Left forelimb (tissue), 1 donor: ENCODE data around the gene GET3.
"Not testable (repeated sequence)": the region's sequence is repeated elsewhere in the genome, so short reads cannot be mapped to it uniquely, and the experiment has no call there.

Experiments
- DNase-seq: peaks from one replicate; pipeline ENCODE4 v3.0.0-alpha.2; 2018; ENCODE audit warnings: low spot score

Gene GET3

DNA sequence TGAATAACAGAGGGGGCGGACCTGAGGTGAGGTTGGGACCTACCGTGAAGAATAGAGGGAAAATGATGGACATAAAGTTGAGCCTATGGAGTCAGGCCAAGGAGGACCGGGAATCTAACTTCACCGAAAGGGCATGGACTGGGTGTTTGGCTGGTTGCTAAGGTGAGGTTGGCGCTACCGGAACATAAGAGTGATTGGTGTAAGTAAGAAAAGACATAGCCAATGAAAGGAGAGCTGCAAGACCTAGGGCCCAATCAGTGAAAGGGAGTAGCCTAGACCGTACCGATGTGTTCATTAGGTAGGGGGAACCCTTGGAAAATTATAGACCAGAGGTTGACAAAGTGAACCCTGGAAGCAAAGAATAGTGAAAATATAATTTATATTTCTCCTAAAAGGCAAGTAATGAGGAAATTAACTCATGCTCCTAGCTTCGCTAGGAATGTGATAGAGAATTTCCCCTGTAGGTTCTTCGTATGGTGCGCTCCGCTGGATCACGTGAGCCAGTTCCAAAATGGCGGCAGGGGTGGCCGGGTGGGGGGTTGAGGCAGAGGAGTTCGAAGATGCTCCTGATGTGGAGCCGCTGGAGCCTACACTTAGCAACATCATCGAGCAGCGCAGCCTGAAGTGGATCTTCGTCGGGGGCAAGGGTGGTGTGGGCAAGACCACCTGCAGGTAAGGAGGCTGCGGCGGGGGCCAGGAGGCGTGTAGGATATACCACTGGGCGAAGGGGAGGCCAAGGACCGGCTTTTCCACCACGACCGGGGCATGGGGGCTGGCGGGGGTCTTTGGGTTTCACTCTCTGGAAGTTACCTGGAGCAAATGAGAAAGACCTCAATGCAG is at the start of gene GET3:
GET3 (plus strand) TSS at position 503 of the 840 bp plus-strand sequence; CDS start at position 512, 9 bp downstream.
- peak; percentile 89 for DNase-seq

DNA sequence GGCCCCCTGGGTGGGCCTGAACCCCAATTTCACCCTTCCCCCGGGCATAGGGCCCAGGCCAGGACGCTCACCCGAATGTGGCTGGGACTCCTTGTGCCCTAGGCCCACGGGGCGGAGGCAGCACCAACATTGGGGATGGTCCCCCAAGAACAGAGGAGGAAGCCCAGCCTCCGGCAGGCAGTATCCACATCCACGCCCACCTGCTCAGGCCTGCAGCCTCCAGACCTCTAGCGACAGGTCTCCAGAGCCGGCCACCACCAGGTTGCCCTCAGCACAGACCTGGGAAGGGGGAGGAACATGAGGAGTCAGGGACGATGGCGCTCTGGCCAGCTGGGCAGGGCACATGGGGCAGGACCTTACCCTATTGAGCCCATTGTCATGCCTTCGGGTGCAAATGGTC is 48.3 kb upstream of the GET3 start:
- no peak for DNase-seq

DNA sequence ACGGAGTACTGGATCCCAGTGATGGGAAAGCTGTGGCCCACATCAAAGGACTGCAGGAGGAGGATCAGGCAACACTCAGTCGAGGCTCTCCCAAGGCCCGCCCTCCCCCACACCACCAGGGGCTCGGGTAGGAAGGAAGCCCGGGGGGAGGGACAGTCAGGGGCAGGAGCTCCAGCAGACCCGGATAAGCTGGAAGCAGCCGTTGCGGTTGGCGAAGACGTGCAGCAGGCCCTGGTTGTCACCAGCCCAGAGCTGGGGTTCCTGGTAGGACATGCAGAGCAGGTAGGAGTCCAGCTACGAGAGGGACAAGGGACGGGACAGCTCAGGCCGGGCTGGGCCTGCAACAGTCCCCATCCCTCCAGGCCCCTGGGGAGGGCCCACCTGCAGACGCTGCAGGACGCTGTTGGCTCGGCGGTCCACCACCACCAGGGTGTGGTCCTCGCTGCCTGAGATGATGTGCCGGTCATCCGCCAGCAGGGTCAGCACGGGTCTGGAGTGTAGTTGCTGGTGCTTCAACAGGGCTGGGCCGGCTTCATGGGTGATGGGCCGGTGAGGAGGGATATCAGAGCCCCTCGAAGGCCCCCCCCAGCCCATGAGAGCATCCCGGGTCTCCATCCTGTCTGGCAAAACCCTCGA is 47.6 kb upstream of the GET3 start:
- DNase-seq = no peak

DNA sequence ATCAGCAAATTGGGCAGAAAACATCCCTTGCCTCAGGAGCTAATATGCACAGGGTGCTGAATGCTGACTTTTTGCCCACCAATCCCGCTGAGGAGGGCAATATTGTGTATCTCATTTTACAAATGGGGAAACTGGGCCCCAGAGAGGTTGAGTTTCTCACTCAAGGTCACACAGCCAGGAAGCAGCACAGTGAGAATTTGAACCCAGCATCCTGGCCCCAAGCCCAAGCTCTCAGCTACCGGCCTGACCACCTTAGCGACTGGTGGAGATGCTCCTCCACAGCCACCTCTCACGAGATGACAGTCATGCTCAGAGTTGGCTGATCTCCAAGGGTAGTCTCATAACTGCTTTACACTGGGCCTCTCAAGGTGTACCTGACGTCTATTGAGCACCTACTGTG is 44.3 kb upstream of the GET3 start:
- no peak for DNase-seq

DNA sequence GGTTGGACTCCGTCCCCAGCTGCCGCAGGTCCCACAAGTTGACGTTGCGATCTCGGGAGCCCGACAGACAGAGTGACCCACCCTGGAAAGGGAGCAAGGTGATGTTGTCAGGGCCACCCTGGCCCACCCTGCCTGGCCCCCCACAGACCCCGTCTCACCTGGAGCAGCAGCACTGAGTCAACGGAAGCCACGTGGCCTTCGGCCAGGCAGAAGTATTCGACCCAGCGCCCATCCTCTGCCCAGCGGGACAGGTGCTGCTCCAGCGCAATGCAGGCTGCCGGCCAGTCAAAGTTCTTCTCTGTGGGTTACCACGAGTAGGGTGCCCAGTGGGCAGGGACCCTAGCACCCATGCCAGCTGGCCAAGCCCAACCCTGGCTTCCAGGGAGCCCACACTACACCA is 42.7 kb upstream of the GET3 start:
- no peak for DNase-seq

DNA sequence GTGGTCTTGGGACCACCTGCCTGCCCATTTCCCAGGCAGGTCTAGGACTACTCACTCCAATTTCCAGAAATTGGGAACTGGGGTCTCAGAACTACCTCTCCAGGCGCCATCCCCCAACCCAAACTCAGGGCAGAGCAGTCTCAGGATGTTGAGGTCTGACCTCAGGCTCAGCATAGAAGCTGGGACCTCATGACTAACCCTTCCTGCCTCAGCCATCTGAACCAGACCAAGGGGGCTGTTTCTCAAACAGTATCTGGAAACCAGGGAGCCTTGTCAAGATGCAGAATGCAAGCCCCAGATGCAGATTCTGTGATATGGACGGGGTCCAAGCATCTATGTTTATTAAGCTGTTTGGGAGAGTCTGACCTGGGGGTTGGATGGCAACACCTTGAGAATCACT is 42.2 kb upstream of the GET3 start:
- DNase-seq = no peak

DNA sequence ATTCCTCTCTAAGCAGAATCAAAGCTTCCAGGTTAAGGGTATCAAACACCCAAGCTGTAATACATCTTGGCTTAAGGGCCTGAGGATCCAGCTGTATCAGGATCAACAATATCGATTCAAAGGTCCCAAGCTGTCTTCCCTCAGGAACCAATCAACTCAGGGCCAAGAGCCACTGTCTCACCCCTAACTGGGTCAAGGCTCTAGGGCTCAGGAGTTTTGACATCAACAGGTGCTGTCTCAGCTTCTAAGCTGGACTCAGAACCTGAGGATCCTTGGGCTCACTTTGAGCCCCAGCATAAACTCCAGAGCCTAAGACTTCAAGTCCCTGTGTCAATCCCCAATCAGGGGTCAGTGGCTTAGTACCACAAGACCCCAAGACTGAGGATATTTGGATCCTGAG is 41.8 kb upstream of the GET3 start:
- DNase-seq = no peak

DNA sequence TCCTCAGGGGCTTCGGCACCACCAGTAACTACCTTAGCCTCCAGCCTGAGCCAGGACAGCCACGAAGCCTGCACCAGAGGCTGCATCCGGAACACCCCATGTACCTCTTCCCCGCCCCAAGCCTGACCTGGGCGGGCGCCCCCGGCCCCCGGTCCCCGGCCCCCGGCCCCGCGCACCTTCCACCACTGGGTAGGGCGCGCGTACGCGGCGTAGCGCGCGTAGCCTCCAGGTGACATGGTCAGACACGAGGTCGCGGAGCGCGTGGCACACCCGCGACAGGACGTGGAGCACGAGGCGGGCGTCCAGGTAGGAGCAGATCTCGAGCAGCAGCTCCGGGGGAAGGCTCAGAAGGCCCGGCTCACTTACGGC is 41.3 kb upstream of the GET3 start:
- DNase-seq = no peak

DNA sequence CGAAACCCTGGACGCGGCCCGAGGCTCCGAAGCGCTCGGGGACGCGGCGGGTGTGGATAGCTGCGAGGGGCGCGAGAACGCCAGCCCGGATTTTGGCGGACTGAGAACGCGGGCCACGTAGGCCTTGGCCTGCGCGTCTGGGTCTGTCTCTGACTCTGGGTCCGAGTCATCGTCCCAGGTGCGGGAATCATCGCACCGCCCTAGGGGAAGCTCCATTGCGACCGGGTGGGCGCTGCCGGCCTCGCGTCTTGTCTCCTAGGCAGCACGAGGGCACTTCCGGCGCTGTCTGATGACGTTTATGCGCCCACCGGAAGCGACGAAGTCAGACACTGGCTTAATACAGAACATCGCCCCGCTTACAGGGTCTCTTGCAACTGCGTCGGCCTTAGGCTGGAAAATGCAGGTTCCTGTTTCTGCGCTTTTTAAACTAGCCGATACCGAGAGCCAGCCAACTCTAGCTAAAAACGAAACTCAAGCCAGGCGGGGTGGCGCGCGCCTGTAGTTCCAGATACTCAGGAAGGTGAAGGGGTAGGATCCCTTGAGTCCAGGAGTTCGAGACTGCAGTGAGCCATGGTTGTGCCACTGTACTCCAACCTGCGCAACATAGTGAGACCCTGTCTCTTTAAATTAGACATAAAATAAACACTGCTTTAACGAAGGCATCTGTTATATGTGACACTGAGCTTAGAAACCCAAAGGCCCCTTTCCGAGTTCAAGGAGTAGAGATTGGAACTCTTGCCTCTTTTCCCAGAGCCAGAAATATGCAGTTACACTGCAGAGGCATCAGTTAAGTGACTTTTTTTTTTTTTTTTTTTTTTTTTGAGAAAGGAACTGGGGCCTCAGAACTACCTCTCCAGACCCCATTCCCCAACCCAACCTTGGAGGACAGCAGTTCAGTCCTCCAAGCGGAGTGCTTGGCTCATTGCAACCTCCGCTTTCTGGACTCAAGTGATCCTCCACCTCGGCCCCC is 40.6 kb upstream of the GET3 start, which contains the start of gene FBXW9:
FBXW9 (minus strand) TSS at position 266 of the 970 bp plus-strand sequence; CDS start at position 216, 50 bp downstream.
- peak; percentile 96 for DNase-seq

DNA sequence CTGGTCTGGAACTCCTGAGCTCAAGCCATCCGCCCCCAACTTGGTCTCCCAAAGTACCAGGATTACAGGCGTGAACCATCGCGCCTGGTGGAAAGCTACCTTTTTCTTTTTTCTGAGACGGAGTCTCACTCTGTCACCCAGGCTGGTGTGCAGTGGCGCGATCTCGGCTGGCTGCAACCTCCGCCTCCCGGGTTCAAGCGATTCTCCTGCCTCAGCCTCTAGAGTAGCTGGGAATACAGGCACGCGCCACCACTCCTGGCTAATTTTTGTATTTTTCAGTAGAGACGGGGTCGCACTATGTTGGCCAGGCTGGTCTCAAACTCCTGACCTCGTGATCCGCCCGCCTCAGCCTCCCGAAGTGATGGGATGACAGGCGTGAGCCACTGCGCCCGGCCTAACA is 39.9 kb upstream of the GET3 start:
- DNase-seq = not testable (repeated sequence)

DNA sequence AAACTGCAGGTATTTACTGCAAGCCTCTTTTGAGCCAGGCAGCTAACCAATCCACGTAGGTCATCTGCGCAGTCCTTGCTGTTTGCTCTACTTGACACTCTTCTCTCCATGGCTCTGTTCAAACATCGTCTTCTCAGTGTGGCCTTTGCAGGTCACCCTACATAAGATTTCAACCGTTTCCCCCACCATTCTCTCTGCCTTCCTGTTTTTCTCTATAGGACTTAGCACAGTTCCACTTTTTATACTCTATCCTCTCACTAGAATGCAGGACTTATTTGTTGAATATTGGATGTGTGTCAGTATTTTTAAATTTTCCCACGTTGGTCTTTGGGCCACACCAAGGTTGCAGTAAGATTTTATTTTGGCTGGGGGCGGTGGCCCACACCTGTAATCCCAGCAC is 39.2 kb upstream of the GET3 start:
- DNase-seq = no peak

DNA sequence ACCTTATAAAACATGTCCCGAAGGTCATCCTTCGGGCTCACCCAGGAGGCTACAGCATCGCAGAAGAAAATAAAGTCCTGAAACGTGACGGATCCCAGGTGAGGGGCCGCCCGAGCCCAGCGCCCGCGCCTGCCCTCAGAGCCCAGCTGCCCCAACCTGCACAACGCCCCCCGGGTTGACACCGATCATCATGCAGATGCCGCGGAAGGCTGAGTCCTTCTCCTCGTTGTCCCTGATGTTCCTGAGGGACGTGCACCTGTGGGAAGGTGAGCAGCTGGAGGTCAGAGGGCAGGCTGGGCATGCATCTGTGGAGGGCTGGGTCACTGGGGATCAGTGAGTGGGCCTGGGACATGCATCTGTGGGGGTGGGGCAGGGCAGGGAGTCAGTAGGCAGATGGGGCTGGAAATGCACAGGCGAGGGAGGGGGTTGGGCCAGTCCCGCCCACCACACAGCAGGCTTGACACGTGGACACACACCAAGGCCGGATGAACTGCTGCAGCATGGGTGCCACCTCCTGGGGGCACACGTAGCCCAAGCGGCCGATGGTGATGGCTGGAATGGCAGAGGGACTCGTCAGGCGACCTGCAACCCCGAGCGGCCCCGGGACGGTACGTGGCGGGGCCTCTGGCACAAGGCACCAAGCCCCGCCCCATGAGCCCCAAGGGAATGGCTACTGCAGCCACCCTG is 35.6 kb upstream of the GET3 start:
- DNase-seq = no peak

DNA sequence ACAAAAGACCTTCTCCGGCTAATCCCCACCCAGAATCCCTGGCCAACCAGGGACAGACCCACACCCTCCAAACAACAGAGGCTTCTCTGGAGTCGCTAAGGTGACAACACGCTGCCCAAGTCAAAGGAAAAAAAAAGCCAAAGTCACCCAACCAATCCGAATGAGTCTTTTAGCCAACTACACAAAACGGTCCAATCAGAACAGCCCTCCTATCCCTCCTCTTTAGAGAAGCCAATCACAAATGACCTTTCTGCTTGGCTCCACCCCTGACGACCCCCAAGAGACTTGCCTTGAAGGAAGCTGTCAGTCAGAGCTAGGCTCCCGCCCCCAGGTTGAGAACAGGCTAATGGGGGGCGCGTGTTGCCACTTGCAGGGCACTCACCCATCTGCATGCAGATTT is 34.3 kb upstream of the GET3 start:
- DNase-seq = no peak

DNA sequence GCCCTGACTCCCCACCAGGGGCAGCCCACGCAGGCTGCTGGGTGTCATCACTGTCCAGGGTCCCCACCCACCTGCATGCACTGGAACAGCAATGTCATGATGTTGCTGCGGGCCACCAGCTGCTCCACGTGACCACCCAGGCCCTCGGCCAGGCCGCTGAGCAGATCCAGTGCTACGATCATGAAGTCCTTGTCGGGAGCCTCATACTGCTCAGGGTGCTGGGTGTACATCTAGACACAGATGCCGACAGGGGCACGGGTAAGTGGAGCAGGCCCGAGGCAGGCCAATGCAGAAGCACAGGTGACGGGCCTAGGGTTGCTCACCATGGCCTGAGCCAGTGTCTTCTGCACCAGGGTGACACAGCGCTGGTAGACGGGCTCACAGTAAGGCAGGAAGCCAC is 32.1 kb upstream of the GET3 start:
- DNase-seq = no peak

DNA sequence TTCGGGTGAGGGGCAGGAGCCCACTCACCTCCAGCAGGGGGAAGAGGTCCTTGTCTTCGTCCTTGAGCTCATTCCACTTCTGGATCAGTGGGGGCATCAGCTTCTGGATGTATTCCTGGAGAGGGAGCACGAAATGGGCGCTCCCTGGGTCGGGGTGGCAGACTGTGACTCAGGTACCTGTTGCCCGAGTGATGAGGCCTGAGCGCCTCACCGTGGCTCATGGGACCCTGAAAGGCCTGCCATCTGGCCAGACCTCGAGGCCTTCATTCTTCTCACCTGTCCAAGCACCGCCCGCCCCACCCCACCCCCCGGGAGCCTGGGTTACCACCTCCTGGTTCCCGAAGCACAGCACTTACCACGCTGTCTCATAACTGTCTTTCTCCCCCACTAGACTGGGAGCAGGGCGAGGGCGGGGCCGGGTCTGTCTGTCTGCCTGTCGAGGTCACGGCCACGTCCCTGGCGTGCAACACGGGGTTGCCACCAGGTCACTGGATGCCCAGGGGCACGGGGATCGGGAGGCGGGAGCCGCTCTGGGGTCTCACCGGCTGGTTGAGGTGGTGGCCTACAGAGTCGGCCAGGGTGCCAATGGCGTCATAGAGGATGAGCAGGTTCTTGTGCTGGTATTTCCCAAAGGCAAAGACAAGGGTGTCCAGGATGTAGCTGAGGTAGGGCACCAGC is 31.5 kb upstream of the GET3 start:
- no peak for DNase-seq

DNA sequence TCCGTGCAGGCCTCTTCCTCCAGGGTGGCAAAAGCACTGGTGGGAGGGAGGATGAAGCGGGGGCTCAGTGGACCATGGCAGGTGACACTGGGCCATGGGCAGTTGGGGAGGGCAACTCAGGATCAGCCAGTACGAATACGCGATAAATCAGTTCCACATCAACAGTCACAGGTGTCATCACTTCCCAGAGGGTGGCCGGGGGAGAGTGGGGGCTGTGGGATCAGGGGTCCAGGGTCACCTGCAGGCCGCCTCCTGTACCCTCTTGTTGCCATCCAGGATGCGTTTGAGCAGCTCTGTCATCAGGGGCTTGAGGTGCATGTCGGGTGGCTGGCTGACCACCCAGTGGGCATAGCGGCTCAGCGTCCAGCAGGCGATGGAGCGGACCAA is 31.0 kb upstream of the GET3 start:
- no peak for DNase-seq

DNA sequence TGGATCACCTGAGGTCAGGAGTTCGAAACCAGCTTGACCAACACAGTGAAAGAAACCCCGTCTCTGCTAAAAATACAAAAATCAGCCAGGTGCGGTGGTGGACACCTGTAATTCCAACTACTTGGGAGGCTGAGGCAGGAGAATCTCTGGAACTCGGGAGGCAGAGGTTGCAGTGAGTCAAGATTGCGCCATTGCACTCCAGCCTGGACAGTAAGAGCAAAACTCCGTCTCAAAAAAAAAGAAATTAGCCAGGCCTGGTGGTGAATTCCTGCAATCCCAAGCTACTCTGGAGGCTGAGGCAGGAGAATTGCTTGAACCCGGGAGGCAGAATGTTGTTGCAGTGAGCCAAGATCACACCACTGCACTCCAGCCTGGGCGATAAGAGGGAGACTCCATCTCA is 28.7 kb upstream of the GET3 start:
- no peak for DNase-seq

DNA sequence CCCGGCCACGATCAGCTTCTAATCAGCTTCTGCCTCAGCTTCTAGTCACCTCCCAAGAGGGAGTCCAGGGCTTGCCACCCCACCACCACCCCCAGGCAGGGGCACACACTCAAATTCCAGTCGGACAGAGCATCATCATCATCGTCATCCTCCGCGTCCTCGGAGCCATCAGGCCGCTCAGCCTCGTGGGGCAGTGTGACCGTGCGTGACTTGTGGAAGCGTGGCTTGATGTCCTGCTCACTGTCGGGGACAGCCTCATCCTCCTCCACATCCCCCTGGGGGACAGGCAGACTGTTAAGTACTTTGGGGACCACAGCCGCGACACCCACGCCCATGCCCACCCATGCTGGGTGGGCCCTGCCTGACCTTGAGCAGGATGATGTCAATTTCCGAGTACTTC is 26.1 kb upstream of the GET3 start:
- no peak for DNase-seq

DNA sequence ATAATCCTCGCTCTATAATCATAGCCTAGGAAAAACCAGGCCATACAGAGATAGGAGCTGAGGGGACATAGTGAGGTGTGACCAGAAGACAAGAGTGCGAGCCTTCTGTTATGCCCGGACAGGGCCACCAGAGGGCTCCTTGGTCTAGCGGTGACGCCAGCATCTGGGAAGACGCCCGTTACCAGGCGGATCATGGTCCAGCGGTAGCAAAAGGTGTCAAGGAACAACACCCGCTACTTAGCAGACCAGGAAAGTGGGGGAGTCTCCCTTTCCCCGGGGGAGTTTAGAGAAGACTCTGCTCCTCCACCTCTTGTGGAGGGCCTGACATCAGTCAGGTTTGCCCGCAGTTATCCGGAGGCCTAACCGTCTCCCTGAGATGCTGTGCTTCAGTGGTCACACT is 25.2 kb upstream of the GET3 start:
- not testable (repeated sequence) for DNase-seq

DNA sequence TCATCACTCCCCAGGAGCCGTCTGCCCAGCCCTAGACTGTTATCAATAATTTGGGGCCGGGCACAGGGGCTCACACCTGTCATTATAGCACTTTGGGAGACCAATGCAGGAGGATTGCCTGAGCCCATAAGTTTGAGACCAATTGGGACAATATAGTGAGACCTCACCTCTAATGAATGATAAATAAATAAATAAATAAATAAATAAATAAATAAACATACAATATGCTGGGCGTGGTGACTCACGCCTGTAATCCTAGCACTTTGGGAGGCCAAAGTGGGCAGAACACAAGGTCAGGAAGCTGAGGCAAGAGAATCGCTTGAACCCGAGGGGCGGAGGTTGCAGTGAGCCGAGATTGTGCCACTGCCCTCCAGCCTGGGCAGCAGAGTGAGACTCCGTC is 24.0 kb upstream of the GET3 start:
- DNase-seq = not testable (repeated sequence)

DNA sequence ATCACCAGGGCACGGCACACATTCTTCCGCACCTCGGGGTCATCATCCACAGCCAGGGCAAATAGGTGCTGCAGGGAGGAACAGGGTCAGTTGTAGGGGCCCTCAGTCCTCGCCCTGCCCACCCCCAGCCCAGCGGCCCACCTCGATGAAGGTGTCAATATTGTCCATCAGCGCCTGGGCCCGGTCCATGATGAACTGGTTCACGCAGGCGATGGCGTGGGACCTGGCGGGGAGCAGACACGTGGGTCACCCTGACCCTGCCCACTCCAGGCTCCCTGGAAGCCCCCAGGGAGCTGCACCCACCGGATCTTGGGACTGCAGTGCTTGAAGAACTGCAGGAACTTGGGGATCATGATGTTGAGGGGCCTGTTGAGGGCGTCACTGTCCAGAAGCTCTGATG is 22.2 kb upstream of the GET3 start:
- no peak for DNase-seq
